Mucosa of descending colon (tissue), 3 donors: ENCODE measurements around the gene IGSF6. TPM values are rescaled to one million over a fixed set of nuclear protein-coding genes. Genes with fewer than 3 reads are reported as not detected.
"Not testable (repeated sequence)": the region's sequence is repeated elsewhere in the genome, so short reads cannot be mapped to it uniquely, and the experiment has no call there.

Experiments used
- ATAC-seq: fragments of 200-7000 bp; cut with Tn5 transposase; one replicate; pipeline ENCODE4 v1.9.1; 2020; ENCODE audit warnings: mild to moderate bottlenecking, moderate library complexity
- DNase-seq, 3 donors: peaks; one replicate each; pipeline ENCODE4 v3.0.0-alpha.2; 2020
- H3K36me3 ChIP-seq: fragments of 200-600 bp; one replicate; pipeline ENCODE4 v1.8.0; 2021; ENCODE audit warnings: low read depth, mild to moderate bottlenecking
- H3K4me1 ChIP-seq: fragments of 200-600 bp; one replicate; pipeline ENCODE4 v1.8.0; 2021; ENCODE audit warnings: low read depth, mild to moderate bottlenecking
- H3K4me3 ChIP-seq: fragments of 200-600 bp; one replicate; pipeline ENCODE4 v1.8.0; 2021; ENCODE audit warnings: mild to moderate bottlenecking
- H3K9me3 ChIP-seq: fragments of 200-600 bp; one replicate; pipeline ENCODE4 v1.8.0; 2021; ENCODE audit warnings: mild to moderate bottlenecking
- CTCF ChIP-seq: fragments of 200-600 bp; IDR thresholded peaks from one replicate; pipeline ENCODE4 v1.8.0; 2022; ENCODE audit warnings: antibody characterized with exemption, mild to moderate bottlenecking
- intact Hi-C, 2 donors: fragments of 100-400 bp; cut with DNase I in 1 of 2; cut with micrococcal nuclease in 1 of 2; formaldehyde crosslinking; loops; one replicate each; pipeline versions ENCODE4 v1.11.0 to v1.11.1; 2022; cut with DNase I, micrococcal nuclease
- total RNA-seq, 3 donors: library from RNA; stranded (reverse); fragmentation: NEBNext Ultra II Directional in 2 of 3; extraction: Animal tissue kit (Norgen Biotek cat#: 25700) in 2 of 3; gene quantifications; one replicate each; pipeline versions ENCODE4 v1.2.1 to v1.2.4, GENCODE V29; 2021 to 2023
- donor health status: DM: no; HTN: no; CAD: no; lungs with moderate emphysema.
- donor health status: DM: no; HTN: no; CAD: no.
- donor health status: DM: no; HTN: yes; CAD: no.

Gene IGSF6
- total RNA-seq, 3 donors from 2014 or later, result 3.5 to 7.3 (median 4.6) TPM

GRCh38 chr16:21650521-21650920 is 1.9 kb downstream of the IGSF6 start:
- ATAC-seq (no peak), DNase-seq (peak in 1 of 3 donors; percentile 42)
- no peaks in the 10 kb centered on the region for H3K9me3 ChIP-seq
- peaks cover 9% of the 10 kb centered on the region for H3K4me1 ChIP-seq
- no peak for TF ChIP-seq CTCF
- intact Hi-C loops, result no loop called here
- no peak overlapping the region for H3K4me3 ChIP-seq
- no peaks in the 10 kb centered on the region for H3K36me3 ChIP-seq

- DNase-seq, H3K9me3 ChIP-seq, H3K36me3 ChIP-seq, ATAC-seq, H3K4me1 ChIP-seq, H3K4me3 ChIP-seq, intact Hi-C loops: not testable (repeated sequence)
Measured at GRCh38 chr16:21649826-21650406, 2.5 kb downstream of the IGSF6 start.

- peaks cover 9% of the 10 kb centered on the region for H3K4me1 ChIP-seq
- intact Hi-C loops, result no loop called here
- ATAC-seq (no peak), DNase-seq (no peak)
- no peaks in the 10 kb centered on the region for H3K9me3 ChIP-seq
- H3K36me3 ChIP-seq, result no peaks in the 10 kb centered on the region
- no peak for TF ChIP-seq CTCF
- H3K4me3 ChIP-seq, result no peak overlapping the region
Measured at GRCh38 chr16:21647562-21648164, 4.7 kb downstream of the IGSF6 start.

- ATAC-seq (peak; percentile 87), DNase-seq (peak; percentile 30 to 74 (median 48))
- Histone ChIP-seq H3K4me3 (no peak overlapping the region), H3K36me3 (no peaks in the 10 kb centered on the region), H3K9me3 (no peaks in the 10 kb centered on the region), H3K4me1 (peaks cover 9% of the 10 kb centered on the region)
- no peak for TF ChIP-seq CTCF
- intact Hi-C loops, result no loop called here
Measured at GRCh38 chr16:21646721-21647561, 5.5 kb downstream of the IGSF6 start.

GRCh38 chr16:21646091-21646490 is 6.3 kb downstream of the IGSF6 start:
- TF ChIP-seq CTCF, result no peak
- no peak for DNase-seq
- no peaks in the 10 kb centered on the region for H3K9me3 ChIP-seq
- intact Hi-C loops, result no loop called here
- ATAC-seq, result no peak
- peaks cover 9% of the 10 kb centered on the region for H3K4me1 ChIP-seq
- H3K36me3 ChIP-seq, result no peaks in the 10 kb centered on the region
- no peak overlapping the region for H3K4me3 ChIP-seq

- ATAC-seq (peak; percentile 68), DNase-seq (no peak)
- Histone ChIP-seq H3K9me3 (no peaks in the 10 kb centered on the region), H3K4me3 (no peak overlapping the region), H3K4me1 (peaks cover 9% of the 10 kb centered on the region), H3K36me3 (no peaks in the 10 kb centered on the region)
- intact Hi-C loops, result no loop called here
- TF ChIP-seq CTCF, result no peak
Measured at GRCh38 chr16:21645261-21645721, 7.1 kb downstream of the IGSF6 start.
